T-helper 17 cell (primary cell): Measurements from ENCODE around the gene RGS12. TPM values are rescaled to one million over a fixed set of nuclear protein-coding genes. Genes with fewer than 3 reads are reported as not detected.
A peak's percentile ranks its signal among the peaks of the same experiment; 100 is the strongest.

Experiments
- ATAC-seq: fragments of 150-1000 bp; cut with Tn5 transposase; 2 replicates; pipeline ENCODE4 v1.10.0; 2021; ENCODE audit warnings: mild to moderate bottlenecking, moderate library complexity
- DNase-seq, 3 donors: peaks; one replicate each; pipeline versions ENCODE4 v3.0.0 to v3.0.0-alpha.2; 2020 to 2021
- H3K9me3 ChIP-seq: one replicate; pipeline ENCODE4 v1.7.0; 2013; ENCODE audit warnings: low read length, mild to moderate bottlenecking; ENCODE audit not compliant: control insufficient read depth, poor library complexity, severe bottlenecking
- H3K27ac Mint-ChIP-seq: one replicate; pipeline ENCODE4 v1.8.0; 2022; ENCODE audit warnings: mild to moderate bottlenecking, moderate library complexity, mixed read lengths
- H3K27me3 Mint-ChIP-seq: one replicate; pipeline ENCODE4 v1.8.0; 2022; ENCODE audit warnings: mixed read lengths
- H3K36me3 Mint-ChIP-seq: one replicate; pipeline ENCODE4 v1.8.0; 2022; ENCODE audit warnings: low read depth, mixed read lengths
- H3K4me1 Mint-ChIP-seq: one replicate; pipeline ENCODE4 v1.8.0; 2022; ENCODE audit warnings: mild to moderate bottlenecking, mixed read lengths
- H3K4me3 Mint-ChIP-seq: one replicate; pipeline ENCODE4 v1.8.0; 2022; ENCODE audit warnings: mild to moderate bottlenecking, moderate library complexity, mixed read lengths
- total RNA-seq, 4 donors: library from RNA in 2 of 4; stranded (reverse) in 2 of 4; gene quantifications; one replicate each; pipeline ENCODE4 v1.2.3 and lab custom pipeline; 2022 to 2026

The RGS12 gene
- total RNA-seq, 2 donors from 2014 or later = 4.0 to 5.0 TPM

DNA sequence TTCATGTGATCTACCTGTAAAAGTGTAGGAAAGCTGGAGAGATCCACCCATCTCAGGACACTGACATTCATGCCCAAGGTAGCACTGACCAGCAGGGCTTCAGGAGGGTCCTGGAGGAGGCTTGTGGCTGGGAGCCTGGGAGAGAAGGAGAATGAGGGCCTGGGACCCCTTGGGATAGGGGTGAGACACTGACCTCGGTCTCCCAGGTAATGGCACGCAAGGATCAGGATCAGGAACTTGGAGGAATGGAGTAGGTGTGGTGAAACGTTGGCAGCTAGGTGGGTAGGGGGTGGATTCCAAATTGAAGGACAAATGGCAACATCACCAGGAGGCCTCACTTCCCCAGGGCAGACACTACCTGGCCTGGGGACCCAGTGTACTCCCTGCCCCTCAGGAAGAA lies 12.4 kb upstream of the RGS12 start:
- H3K4me3 Mint-ChIP-seq = no peak overlapping the region
- no peak overlapping the region for H3K27ac Mint-ChIP-seq
- H3K9me3 ChIP-seq = no peaks in the 10 kb centered on the region
- no peak for ATAC-seq
- H3K4me1 Mint-ChIP-seq = peaks cover 4% of the 10 kb centered on the region
- H3K27me3 Mint-ChIP-seq = peaks cover 32% of the 10 kb centered on the region
- no peak for DNase-seq
- no peaks in the 10 kb centered on the region for H3K36me3 Mint-ChIP-seq

DNA sequence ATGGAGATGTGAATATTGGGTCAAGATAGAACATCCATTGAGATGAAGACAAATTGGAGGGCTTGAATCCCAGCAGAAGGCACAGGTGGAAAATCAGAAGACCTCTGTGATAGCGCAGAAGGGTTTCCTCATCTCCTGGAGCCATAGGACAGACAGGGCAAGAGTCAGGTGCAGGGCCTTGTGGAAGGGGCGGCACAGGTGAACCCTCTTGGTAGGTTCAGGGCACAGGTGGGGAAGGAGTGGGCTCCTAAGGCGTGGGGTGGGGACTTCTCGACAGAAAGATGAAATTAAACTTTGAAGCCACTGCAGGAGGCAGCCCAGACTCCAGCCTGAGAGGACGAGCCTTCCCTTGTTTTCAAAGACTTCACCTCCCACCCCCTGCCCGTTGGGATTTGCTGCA lies 9.3 kb upstream of the RGS12 start:
- ATAC-seq (no peak), DNase-seq (no peak)
- Mint-ChIP-seq H3K27ac (no peak overlapping the region), H3K4me1 (peaks cover 3% of the 10 kb centered on the region), H3K36me3 (no peaks in the 10 kb centered on the region), H3K4me3 (no peak overlapping the region), H3K27me3 (peaks cover 40% of the 10 kb centered on the region)
- H3K9me3 ChIP-seq = no peaks in the 10 kb centered on the region

DNA sequence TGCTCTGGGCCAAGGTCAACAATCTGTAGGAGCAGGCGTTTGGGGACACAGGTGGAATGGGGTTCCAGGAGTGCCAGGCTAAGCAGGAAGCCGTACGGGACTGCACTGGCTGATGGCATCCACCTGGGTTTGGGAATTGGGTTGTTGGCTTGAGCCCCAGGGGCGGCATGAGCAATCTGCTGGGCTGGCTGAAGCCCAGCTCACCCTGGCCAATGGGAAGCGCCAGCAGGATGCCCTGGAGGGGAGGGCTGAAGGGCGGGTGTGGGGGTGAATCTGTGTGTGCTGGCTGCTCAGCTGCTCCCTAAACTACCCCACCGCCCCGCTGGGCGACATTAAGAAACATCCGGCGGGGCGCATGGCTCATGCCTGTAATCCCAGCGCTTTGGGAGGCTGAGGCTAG lies 8.9 kb upstream of the RGS12 start:
- Mint-ChIP-seq H3K27me3 (peaks cover 43% of the 10 kb centered on the region), H3K4me3 (no peak overlapping the region)

DNA sequence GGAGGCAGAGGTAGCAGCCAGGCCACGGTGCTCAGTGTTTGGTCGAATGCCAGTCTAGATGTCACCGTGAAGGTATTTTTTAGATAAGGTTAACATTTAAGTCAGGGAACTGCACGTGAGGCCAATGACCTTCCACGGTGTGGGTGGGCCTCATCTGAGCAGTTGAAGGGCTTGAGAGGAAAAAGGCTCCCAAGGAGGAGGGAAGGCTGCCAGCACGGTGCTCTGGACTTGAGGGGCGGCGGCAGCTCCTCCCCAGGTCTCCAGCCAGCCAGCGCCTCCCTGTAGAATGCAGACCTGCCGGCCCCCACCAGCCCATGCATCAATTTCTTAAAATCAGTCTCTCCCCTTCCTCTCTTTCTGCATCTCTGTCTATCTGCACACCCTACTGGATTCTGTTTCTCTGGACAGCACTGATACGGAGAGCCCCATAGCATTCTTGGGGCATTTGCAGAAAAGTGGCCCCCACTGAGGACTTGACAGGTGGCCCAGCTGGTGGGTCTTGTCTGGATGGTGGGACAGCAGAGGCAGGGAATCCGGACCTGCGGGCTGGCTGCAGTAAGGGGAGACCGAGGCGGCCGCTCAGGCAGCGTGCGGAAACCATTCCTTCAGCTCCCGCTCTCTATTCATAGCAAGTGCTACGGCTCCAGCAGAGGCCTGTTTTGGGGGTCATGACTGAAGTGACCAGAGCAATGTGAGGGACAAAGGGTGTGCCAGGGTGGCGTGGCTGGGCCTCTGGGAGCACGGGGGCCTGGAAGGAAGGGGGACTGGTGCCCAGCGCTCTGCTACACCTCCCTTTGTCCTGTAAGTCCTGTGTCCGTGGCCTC lies 7.9 kb upstream of the RGS12 start:
- H3K9me3 ChIP-seq = no peaks in the 10 kb centered on the region
- no peak for ATAC-seq
- Mint-ChIP-seq H3K27ac (no peak overlapping the region), H3K4me3 (no peak overlapping the region), H3K36me3 (no peaks in the 10 kb centered on the region), H3K4me1 (peaks cover 3% of the 10 kb centered on the region), H3K27me3 (peaks cover 49% of the 10 kb centered on the region)
- DNase-seq = no peak

More for the DNA sequence above, 8.9 kb upstream of the RGS12 start:
- no peaks in the 10 kb centered on the region for H3K9me3 ChIP-seq
- no peaks in the 10 kb centered on the region for H3K36me3 Mint-ChIP-seq
- peaks cover 3% of the 10 kb centered on the region for H3K4me1 Mint-ChIP-seq
- no peak for ATAC-seq
- DNase-seq = no peak
- no peak overlapping the region for H3K27ac Mint-ChIP-seq

DNA sequence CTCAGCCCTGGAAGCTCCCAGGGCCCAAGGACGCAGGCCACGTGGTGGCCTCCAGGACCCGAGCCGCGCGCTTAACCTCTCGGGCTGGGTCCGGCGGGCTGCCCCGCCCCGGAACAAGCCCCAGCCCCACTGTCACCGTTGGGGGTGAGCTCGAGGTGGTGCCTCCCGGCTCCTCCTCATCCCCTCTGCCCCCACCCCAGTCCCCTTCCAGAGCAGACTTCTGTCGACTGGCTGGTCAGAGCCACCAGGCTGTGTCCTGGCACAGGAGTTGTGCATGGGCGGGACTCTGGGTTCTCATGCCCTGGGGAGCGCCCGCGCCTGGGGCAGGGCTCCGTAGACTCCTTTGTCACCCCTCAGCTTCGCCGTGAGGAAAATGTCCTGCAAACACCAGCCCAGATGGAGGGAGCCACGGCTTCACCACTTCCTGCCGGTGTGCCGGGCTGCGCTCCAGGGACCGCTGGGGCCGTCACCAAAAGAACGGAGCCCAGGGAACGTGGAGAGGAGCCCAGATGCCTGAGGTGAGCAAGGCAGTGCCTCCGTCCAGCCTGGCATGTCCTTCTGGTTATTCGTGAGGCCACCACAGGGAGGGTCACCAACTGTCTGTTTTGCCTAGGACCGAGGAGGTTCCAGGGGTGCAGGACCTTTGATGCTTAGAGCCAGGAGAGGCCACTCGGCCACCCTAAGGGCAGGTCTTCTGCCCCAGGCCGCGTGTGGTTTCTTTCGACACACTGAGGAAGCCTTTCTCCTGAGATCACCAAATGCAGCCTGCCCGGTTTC lies 7.1 kb upstream of the RGS12 start:
- ATAC-seq (peak; percentile 59), DNase-seq (no peak)
- no peak overlapping the region for H3K4me3 Mint-ChIP-seq
- no peak overlapping the region for H3K27ac Mint-ChIP-seq
- H3K4me1 Mint-ChIP-seq = peaks cover 3% of the 10 kb centered on the region
- H3K9me3 ChIP-seq = no peaks in the 10 kb centered on the region
- no peaks in the 10 kb centered on the region for H3K36me3 Mint-ChIP-seq
- peaks cover 53% of the 10 kb centered on the region for H3K27me3 Mint-ChIP-seq

DNA sequence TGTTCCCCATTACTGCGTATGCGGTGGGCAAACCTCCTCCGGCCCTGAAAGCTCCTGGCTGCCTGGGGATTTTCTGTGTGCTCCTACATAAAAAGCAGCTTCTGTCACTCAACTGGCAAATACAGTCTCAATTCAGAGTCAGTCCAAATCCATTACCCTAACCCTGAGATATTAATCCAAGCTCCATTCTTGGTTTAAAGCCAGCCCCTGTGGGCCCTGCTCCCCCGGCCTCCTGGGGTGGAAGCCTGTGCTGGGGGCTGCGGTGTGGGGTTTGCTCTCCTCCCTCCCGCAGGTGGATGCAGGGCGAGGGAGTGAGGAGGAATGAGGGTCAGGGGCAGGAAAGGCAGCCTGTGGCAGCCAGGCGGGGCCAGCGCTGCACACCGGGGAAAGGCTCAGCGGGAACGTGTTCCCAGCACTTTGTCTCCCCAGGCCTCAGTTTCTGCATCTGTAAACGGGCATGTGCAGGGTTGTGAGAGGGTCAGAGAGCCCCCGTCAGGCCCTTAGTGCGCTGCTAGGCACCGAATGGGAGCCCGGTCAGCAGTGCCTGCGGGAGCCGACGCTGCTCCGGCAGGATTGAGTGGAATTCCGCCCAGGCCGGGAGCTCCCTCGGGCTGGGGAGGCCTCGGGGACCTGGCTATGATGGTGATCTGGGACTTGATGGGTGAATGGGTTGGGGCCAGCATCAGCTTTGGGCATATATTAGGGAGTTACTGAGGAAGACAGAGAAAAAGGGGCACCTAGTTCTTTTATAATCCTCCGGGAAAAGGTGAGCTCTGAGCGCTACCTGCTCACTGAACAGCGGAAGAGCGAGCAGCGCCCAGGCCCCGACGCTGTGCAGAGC lies 6.3 kb upstream of the RGS12 start:
- no peak overlapping the region for H3K4me3 Mint-ChIP-seq
- no peak for DNase-seq
- ATAC-seq = no peak
- no peaks in the 10 kb centered on the region for H3K36me3 Mint-ChIP-seq
- peaks cover 4% of the 10 kb centered on the region for H3K4me1 Mint-ChIP-seq
- peaks cover 49% of the 10 kb centered on the region for H3K27me3 Mint-ChIP-seq
- no peaks in the 10 kb centered on the region for H3K9me3 ChIP-seq
- H3K27ac Mint-ChIP-seq = no peak overlapping the region

DNA sequence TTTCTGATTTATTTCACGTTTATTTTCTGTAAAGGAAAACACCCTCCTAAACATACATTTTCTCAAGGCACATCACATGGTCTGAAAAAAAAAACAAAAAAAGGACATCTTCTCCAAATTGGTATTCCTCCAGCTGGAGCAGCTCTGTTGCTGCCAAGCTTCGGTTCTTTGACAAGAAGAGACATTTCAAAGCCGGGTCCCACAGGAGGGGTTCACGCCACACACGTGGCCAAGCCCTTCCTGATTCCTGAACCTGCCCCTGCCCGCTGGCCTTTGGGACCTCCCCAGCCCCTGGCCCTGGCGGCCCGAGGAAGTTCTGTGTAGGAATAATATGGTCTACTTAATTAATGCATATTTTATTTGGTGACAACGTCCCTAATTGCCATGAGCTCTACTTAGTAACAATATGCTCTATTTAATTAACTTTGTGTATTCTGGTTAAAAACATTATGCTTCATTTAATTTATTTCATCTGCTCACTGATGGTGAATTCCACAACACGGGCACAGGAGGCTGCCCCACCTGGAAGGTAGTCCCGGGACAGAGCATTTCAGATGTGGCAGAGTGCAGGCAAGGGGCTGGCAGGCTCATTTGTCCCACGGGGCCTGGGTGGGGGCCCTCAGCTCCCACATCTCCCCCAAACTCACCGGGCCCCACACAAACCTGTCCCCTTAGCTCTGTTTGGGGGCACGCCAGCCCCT lies 5.4 kb upstream of the RGS12 start:
- H3K27me3 Mint-ChIP-seq = peaks cover 52% of the 10 kb centered on the region
- peaks cover 8% of the 10 kb centered on the region for H3K4me1 Mint-ChIP-seq
- DNase-seq (no peak), ATAC-seq (no peak)
- no peaks in the 10 kb centered on the region for H3K9me3 ChIP-seq
- no peak overlapping the region for H3K4me3 Mint-ChIP-seq
- H3K27ac Mint-ChIP-seq = no peak overlapping the region
- H3K36me3 Mint-ChIP-seq = no peaks in the 10 kb centered on the region

DNA sequence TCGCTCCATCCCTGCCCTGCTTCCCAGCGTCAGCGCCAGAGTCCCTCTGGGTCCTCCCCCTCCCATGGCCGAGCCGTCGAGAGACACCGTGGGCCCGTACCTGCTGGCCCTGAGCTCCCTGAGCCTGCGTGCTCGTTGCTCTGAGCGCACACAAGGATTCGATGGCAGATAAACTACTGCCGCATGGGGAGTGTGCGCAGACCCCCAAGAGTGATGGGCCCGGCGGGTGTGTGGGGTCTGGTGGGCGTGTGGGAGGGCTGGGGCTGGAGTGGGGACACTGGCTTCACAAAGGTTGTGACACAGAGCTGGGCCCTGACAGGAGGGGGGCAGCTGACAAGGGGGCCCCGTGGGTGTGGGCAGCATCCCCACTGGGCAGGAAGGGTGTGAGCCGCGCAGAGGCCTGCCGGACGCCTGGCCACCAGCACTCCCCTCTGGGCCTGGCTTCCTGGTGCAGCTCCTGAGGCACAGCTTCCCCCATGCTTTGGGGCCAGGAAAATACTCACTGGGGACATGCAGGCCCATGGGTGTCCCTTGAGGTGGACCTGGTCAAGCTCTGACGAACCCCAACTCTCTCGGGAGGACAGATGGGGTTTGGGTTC lies 4.8 kb upstream of the RGS12 start:
- ATAC-seq = no peak
- H3K27ac Mint-ChIP-seq = no peak overlapping the region

DNA sequence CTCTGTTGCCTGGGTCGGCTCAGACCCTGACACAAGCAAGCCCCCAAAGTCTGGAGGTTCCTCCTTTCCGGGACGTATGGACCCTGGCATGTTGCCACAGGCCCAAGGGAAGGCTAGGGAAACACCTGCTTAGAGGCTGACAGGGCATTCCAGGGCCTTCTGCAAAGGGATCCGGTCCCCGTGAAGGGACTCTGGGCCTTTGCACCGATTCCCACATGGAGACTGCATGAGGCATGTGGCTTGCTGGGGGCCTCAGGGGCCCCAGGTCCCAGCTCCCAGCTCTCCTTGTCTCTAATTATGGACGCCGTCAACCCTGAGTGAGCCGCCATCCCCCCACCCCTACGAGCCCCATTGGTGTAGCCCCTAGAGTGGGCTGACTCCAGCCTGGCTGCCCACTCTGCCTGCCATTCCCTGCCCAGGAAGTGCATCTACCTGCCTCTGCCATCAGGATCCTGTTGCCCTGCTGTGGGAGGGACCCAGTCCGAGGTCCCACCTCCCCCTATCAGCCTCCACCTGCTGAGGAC lies 4.2 kb upstream of the RGS12 start:
- H3K4me3 Mint-ChIP-seq = no peak overlapping the region

More for the DNA sequence above, 4.8 kb upstream of the RGS12 start:
- no peak overlapping the region for H3K4me3 Mint-ChIP-seq
- no peaks in the 10 kb centered on the region for H3K36me3 Mint-ChIP-seq
- no peak for DNase-seq
- peaks cover 48% of the 10 kb centered on the region for H3K27me3 Mint-ChIP-seq
- no peaks in the 10 kb centered on the region for H3K9me3 ChIP-seq
- H3K4me1 Mint-ChIP-seq = peaks cover 8% of the 10 kb centered on the region

DNA sequence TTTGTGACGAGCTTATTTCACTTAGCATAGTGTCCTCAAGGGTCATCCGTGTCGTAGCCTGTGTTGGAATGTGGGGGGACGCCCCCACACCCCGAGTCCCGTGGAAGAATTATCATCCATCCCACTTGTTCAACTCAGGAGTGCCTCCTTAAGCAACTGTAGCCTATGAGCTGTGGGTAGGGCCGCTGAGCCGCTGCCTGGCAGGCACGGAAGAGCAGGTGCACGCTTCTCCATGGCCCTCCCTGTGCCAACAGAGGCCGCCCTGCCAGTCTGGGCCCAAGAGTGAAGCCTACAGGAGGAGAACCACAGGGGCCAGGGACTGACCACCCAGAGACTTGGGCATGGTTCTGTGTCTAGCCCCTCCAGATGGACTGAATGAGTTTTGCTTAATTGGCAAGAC lies 2.3 kb upstream of the RGS12 start:
- peaks cover 17% of the 10 kb centered on the region for H3K4me1 Mint-ChIP-seq
- no peaks in the 10 kb centered on the region for H3K9me3 ChIP-seq
- DNase-seq = no peak
- H3K27ac Mint-ChIP-seq = no peak overlapping the region
- H3K4me3 Mint-ChIP-seq = no peak overlapping the region
- ATAC-seq = no peak
- peaks cover 34% of the 10 kb centered on the region for H3K27me3 Mint-ChIP-seq
- H3K36me3 Mint-ChIP-seq = no peaks in the 10 kb centered on the region

More for the DNA sequence above, 4.2 kb upstream of the RGS12 start:
- Mint-ChIP-seq H3K36me3 (no peaks in the 10 kb centered on the region), H3K27ac (no peak overlapping the region), H3K27me3 (peaks cover 42% of the 10 kb centered on the region), H3K4me1 (peaks cover 11% of the 10 kb centered on the region)
- no peaks in the 10 kb centered on the region for H3K9me3 ChIP-seq
- DNase-seq (no peak), ATAC-seq (no peak)

DNA sequence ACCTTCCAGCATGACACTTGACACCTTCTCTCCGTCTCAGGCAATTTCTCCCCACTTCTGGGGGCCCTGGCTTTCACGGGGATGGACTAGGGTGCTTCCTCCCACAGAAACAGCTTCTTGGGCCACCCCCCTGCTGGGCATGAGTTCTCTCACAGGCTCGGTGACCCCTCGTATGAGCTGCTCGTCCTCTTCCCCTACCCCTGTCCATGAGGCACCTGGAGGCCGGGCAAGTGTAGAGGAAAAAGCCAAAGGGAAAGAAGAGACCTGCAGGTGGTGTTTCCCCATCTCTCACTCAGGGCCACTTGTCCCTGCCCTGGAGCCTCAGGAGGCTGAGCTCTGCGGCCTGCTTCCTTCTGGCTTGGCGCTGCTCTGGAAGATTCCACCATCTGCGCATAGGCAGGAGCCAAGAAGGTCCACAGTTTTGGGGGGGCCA lies 1.9 kb upstream of the RGS12 start:
- H3K27me3 Mint-ChIP-seq = peaks cover 34% of the 10 kb centered on the region
- no peak for DNase-seq
- ATAC-seq = no peak
- no peaks in the 10 kb centered on the region for H3K36me3 Mint-ChIP-seq
- H3K27ac Mint-ChIP-seq = no peak overlapping the region
- peaks cover 17% of the 10 kb centered on the region for H3K4me1 Mint-ChIP-seq
- H3K4me3 Mint-ChIP-seq = no peak overlapping the region
- no peaks in the 10 kb centered on the region for H3K9me3 ChIP-seq

DNA sequence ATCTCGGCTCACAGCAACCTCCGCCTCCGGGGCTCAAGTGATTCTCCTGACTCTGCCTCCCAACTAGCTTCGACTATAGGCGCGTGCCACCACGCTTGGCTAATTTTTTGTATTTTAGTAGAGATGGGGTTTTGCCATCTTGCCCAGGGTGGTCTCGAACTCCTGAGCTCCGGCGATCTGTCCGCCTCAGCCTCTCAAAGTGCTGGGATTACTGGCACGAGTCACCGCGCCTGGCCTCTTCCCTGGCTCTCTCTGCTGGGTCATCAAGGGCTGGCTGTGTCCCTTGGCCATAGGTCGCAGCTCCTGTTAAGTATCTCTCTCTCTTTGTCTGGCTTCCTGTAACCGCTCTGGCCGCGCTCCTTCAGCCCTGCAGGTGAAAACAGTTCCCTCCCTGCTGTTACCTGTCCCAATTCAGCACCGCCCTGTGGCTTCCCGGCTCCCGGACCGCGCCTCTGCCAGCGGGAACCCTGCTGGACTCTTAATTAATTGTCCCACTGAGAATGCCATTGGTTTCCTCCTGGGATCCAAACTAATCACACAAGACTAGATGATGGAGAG lies 1.3 kb upstream of the RGS12 start:
- DNase-seq (no peak), ATAC-seq (no peak)
- H3K4me3 Mint-ChIP-seq = peak overlapping the region; percentile 98
- H3K9me3 ChIP-seq = no peaks in the 10 kb centered on the region
- H3K36me3 Mint-ChIP-seq = no peaks in the 10 kb centered on the region
- H3K27me3 Mint-ChIP-seq = peaks cover 34% of the 10 kb centered on the region
- H3K4me1 Mint-ChIP-seq = peaks cover 17% of the 10 kb centered on the region
- peak overlapping the region; percentile 81 for H3K27ac Mint-ChIP-seq
